HTR-8/SVneo (cell line): ENCODE measurements around the gene PTGIR.
"Not testable (repeated sequence)": the region's sequence is repeated elsewhere in the genome, so short reads cannot be mapped to it uniquely, and the experiment has no call there.

Experiments
- DNase-seq: peaks from one replicate; pipeline ENCODE4 v3.0.0; 2011; ENCODE audit warnings: low spot score, mixed read lengths; ENCODE audit not compliant: insufficient read length
- FAIRE-seq: peaks from 2 replicates; lab custom pipeline; 2011; peaks lifted over from hg19 to GRCh38; lab: Jason Lieb, UNC

The PTGIR gene

GRCh38 chr19:46639358-46640182 is 14.7 kb upstream of the PTGIR start:
- FAIRE-seq: peak; percentile 63
- peak; percentile 55 for DNase-seq

GRCh38 chr19:46637224-46637623 is 12.3 kb upstream of the PTGIR start:
- DNase-seq (no peak), FAIRE-seq (peak; percentile 70)

GRCh38 chr19:46635920-46636761 is 11.3 kb upstream of the PTGIR start, which contains the start of gene GNG8:
Gene GNG8 (minus strand): TSS chr19:46636202. CDS start chr19:46634682, 1,520 bp downstream.
- FAIRE-seq (no peak), DNase-seq (no peak)

GRCh38 chr19:46634656-46635218 is 9.8 kb upstream of the PTGIR start:
- no peak for DNase-seq
- FAIRE-seq: no peak

- FAIRE-seq: peak; percentile 40
- peak; percentile 59 for DNase-seq
These were observed 9.3 kb upstream of the PTGIR start for GRCh38 chr19:46634045-46634655.

GRCh38 chr19:46633130-46633529 is 8.2 kb upstream of the PTGIR start:
- FAIRE-seq (no peak), DNase-seq (no peak)

GRCh38 chr19:46631481-46631880 is 6.6 kb upstream of the PTGIR start:
- DNase-seq (peak; percentile 43), FAIRE-seq (no peak)

GRCh38 chr19:46630586-46631205 is 5.8 kb upstream of the PTGIR start:
- DNase-seq: no peak
- FAIRE-seq: no peak

GRCh38 chr19:46629546-46630025 is 4.7 kb upstream of the PTGIR start:
- FAIRE-seq (no peak), DNase-seq (no peak)

- not testable (repeated sequence) for DNase-seq, FAIRE-seq
These were observed 4.1 kb upstream of the PTGIR start for GRCh38 chr19:46628970-46629369.

- FAIRE-seq: no peak
These were observed 1.6 kb upstream of the PTGIR start for GRCh38 chr19:46626446-46626845.

GRCh38 chr19:46625731-46626130 is 842 bp upstream of the PTGIR start:
- no peak for DNase-seq
- FAIRE-seq: no peak

More at GRCh38 chr19:46626446-46626845, 1.6 kb upstream of the PTGIR start:
- no peak for DNase-seq

- DNase-seq: no peak
- no peak for FAIRE-seq
These were observed 880 bp downstream of the PTGIR start for GRCh38 chr19:46623915-46624502.

- no peak for FAIRE-seq
These were observed 2.8 kb downstream of the PTGIR start for GRCh38 chr19:46622118-46622446.

GRCh38 chr19:46621191-46622117 is 3.4 kb downstream of the PTGIR start:
- FAIRE-seq (no peak), DNase-seq (no peak)

More at GRCh38 chr19:46622118-46622446, 2.8 kb downstream of the PTGIR start:
- DNase-seq: no peak

- DNase-seq (no peak), FAIRE-seq (no peak)
These were observed 4.2 kb downstream of the PTGIR start for GRCh38 chr19:46620716-46621115.

GRCh38 chr19:46620267-46620666 is 4.6 kb downstream of the PTGIR start:
- no peak for FAIRE-seq

GRCh38 chr19:46618670-46619231 is 6.1 kb downstream of the PTGIR start:
- FAIRE-seq (no peak), DNase-seq (no peak)

More at GRCh38 chr19:46620267-46620666, 4.6 kb downstream of the PTGIR start:
- no peak for DNase-seq
